Measurements from ENCODE around the gene GATB. TPM values are rescaled to one million over a fixed set of nuclear protein-coding genes. Genes with fewer than 3 reads are reported as not detected.

GATB gene
- total and polyA plus RNA-seq, 2 experiments from 2014 or later, result 17.7 to 18.9 TPM

DNA sequence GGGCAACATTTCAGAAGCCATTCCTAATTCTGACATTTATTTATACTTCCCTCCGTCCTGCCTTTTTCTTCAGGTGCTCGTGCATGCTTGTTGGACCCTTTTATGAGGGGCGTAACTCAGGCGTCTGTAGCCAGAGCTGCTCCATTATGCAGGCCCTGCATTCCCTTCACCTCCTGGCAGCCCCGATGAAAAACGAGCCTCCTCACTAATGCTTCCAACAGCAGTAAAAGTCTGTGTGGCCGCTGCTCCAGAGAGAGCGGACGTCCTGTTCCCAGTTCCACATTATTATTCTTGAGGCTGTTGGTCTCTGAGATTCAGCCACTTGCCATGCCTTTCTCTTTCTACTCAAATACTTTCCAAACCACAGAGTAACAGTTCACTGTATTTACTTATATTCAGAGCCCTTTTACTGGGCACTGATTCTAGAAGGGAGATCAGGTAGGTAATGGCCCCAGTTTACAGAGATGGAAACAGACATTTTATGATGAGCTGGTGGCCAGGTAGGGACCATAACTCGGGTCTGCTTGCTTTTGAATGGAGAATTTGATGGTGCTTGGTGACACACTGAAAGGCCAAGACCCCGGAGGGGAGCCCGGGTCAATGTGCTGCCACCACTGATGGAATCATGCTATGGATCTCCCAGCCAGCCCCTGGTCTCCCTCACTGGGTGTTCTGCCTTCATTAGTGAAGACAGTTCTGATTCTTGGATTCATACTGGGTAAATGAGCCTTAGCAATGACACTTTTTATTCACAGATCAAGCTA, 101.0 kb downstream of the GATB start:
- H3K27me3 Mint-ChIP-seq (ENCODE audit: insufficient read depth, low read depth, poor library complexity), result peaks cover 2% of the 10 kb centered on the region
- H3K27ac Mint-ChIP-seq, result no peak overlapping the region; the same call in 1 of the 2 replicates
- Histone ChIP-seq H4K20me1 (replicated peaks; ENCODE audit: insufficient read depth) (no peaks in the 10 kb centered on the region), H3K4me1 (ENCODE audit: insufficient read depth) (no peaks in the 10 kb centered on the region), H3K4me2 (no peak overlapping the region), H3K27me3 (ENCODE audit: insufficient read depth) (no peaks in the 10 kb centered on the region), H3K36me3 (ENCODE audit: insufficient read depth) (peaks cover 21% of the 10 kb centered on the region), H3K79me2 (replicated peaks; ENCODE audit: insufficient read depth) (peaks cover 3% of the 10 kb centered on the region), H3K4me3 (no peak overlapping the region), H3K27ac (ENCODE audit: low read depth) (no peak overlapping the region), H2AFZ (no peak overlapping the region), H3K9me2 (ENCODE audit: insufficient read depth) (no peaks in the 10 kb centered on the region; the same call in 1 of the 2 replicates), H3F3A (replicated peaks; ENCODE audit: low read depth) (no peaks in the 10 kb centered on the region)
- TF ChIP-seq, protein P1, sequence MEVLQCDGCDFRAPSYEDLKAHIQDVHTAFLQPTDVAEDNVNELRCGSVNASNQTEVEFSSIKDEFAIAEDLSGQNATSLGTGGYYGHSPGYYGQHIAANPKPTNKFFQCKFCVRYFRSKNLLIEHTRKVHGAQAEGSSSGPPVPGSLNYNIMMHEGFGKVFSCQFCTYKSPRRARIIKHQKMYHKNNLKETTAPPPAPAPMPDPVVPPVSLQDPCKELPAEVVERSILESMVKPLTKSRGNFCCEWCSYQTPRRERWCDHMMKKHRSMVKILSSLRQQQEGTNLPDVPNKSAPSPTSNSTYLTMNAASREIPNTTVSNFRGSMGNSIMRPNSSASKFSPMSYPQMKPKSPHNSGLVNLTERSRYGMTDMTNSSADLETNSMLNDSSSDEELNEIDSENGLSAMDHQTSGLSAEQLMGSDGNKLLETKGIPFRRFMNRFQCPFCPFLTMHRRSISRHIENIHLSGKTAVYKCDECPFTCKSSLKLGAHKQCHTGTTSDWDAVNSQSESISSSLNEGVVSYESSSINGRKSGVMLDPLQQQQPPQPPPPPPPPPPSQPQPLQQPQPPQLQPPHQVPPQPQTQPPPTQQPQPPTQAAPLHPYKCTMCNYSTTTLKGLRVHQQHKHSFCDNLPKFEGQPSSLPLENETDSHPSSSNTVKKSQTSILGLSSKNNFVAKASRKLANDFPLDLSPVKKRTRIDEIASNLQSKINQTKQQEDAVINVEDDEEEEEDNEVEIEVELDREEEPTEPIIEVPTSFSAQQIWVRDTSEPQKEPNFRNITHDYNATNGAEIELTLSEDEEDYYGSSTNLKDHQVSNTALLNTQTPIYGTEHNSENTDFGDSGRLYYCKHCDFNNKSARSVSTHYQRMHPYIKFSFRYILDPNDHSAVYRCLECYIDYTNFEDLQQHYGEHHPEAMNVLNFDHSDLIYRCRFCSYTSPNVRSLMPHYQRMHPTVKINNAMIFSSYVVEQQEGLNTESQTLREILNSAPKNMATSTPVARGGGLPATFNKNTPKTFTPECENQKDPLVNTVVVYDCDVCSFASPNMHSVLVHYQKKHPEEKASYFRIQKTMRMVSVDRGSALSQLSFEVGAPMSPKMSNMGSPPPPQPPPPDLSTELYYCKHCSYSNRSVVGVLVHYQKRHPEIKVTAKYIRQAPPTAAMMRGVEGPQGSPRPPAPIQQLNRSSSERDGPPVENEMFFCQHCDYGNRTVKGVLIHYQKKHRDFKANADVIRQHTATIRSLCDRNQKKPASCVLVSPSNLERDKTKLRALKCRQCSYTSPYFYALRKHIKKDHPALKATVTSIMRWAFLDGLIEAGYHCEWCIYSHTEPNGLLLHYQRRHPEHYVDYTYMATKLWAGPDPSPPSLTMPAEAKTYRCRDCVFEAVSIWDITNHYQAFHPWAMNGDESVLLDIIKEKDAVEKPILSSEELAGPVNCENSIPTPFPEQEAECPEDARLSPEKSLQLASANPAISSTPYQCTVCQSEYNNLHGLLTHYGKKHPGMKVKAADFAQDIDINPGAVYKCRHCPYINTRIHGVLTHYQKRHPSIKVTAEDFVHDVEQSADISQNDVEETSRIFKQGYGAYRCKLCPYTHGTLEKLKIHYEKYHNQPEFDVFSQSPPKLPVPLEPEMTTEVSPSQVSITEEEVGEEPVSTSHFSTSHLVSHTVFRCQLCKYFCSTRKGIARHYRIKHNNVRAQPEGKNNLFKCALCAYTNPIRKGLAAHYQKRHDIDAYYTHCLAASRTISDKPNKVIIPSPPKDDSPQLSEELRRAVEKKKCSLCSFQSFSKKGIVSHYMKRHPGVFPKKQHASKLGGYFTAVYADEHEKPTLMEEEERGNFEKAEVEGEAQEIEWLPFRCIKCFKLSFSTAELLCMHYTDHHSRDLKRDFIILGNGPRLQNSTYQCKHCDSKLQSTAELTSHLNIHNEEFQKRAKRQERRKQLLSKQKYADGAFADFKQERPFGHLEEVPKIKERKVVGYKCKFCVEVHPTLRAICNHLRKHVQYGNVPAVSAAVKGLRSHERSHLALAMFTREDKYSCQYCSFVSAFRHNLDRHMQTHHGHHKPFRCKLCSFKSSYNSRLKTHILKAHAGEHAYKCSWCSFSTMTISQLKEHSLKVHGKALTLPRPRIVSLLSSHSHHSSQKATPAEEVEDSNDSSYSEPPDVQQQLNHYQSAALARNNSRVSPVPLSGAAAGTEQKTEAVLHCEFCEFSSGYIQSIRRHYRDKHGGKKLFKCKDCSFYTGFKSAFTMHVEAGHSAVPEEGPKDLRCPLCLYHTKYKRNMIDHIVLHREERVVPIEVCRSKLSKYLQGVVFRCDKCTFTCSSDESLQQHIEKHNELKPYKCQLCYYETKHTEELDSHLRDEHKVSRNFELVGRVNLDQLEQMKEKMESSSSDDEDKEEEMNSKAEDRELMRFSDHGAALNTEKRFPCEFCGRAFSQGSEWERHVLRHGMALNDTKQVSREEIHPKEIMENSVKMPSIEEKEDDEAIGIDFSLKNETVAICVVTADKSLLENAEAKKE (CRISPR knock-in tag; IDR thresholded peaks at IDR 0.05), result no peak
- TF ChIP-seq NANOG (IDR thresholded peaks at IDR 0.05; ENCODE audit: borderline replicate concordance) (no peak), EZH2 (IDR thresholded peaks at IDR 0.05; ENCODE audit: low read depth, unreplicated experiment) (no peak), STAT1 (IDR thresholded peaks at IDR 0.05; ENCODE audit: unreplicated experiment) (no peak), EZH2phosphoT487 (IDR thresholded peaks at IDR 0.05; ENCODE audit: unreplicated experiment) (no peak), POLR2AphosphoS5 (IDR thresholded peaks at IDR 0.05; ENCODE audit: low read depth) (no peak), JUNB (IDR thresholded peaks at IDR 0.05; ENCODE audit: unreplicated experiment) (no peak), CREB1 (CRISPR knock-in tag; IDR thresholded peaks at IDR 0.05; ENCODE audit: low read depth) (no peak), ZNF331 (CRISPR knock-in tag; IDR thresholded peaks at IDR 0.05; ENCODE audit: low read depth) (no peak), ZNF114 (CRISPR knock-in tag; IDR thresholded peaks at IDR 0.05) (no peak)
- TF ChIP-seq, protein P2, sequence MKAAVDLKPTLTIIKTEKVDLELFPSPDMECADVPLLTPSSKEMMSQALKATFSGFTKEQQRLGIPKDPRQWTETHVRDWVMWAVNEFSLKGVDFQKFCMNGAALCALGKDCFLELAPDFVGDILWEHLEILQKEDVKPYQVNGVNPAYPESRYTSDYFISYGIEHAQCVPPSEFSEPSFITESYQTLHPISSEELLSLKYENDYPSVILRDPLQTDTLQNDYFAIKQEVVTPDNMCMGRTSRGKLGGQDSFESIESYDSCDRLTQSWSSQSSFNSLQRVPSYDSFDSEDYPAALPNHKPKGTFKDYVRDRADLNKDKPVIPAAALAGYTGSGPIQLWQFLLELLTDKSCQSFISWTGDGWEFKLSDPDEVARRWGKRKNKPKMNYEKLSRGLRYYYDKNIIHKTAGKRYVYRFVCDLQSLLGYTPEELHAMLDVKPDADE (IDR thresholded peaks at IDR 0.05), result no peak
- TF ChIP-seq, protein P3, sequence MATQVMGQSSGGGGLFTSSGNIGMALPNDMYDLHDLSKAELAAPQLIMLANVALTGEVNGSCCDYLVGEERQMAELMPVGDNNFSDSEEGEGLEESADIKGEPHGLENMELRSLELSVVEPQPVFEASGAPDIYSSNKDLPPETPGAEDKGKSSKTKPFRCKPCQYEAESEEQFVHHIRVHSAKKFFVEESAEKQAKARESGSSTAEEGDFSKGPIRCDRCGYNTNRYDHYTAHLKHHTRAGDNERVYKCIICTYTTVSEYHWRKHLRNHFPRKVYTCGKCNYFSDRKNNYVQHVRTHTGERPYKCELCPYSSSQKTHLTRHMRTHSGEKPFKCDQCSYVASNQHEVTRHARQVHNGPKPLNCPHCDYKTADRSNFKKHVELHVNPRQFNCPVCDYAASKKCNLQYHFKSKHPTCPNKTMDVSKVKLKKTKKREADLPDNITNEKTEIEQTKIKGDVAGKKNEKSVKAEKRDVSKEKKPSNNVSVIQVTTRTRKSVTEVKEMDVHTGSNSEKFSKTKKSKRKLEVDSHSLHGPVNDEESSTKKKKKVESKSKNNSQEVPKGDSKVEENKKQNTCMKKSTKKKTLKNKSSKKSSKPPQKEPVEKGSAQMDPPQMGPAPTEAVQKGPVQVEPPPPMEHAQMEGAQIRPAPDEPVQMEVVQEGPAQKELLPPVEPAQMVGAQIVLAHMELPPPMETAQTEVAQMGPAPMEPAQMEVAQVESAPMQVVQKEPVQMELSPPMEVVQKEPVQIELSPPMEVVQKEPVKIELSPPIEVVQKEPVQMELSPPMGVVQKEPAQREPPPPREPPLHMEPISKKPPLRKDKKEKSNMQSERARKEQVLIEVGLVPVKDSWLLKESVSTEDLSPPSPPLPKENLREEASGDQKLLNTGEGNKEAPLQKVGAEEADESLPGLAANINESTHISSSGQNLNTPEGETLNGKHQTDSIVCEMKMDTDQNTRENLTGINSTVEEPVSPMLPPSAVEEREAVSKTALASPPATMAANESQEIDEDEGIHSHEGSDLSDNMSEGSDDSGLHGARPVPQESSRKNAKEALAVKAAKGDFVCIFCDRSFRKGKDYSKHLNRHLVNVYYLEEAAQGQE (IDR thresholded peaks at IDR 0.05; ENCODE audit: unreplicated experiment), result no peak
- TF ChIP-seq, protein P4, sequence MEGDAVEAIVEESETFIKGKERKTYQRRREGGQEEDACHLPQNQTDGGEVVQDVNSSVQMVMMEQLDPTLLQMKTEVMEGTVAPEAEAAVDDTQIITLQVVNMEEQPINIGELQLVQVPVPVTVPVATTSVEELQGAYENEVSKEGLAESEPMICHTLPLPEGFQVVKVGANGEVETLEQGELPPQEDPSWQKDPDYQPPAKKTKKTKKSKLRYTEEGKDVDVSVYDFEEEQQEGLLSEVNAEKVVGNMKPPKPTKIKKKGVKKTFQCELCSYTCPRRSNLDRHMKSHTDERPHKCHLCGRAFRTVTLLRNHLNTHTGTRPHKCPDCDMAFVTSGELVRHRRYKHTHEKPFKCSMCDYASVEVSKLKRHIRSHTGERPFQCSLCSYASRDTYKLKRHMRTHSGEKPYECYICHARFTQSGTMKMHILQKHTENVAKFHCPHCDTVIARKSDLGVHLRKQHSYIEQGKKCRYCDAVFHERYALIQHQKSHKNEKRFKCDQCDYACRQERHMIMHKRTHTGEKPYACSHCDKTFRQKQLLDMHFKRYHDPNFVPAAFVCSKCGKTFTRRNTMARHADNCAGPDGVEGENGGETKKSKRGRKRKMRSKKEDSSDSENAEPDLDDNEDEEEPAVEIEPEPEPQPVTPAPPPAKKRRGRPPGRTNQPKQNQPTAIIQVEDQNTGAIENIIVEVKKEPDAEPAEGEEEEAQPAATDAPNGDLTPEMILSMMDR (conservative IDR thresholded peaks at IDR 0.05; ENCODE audit: low read depth in 2 of 2), result no peak
- H3K4me1 Mint-ChIP-seq, result no peaks in the 10 kb centered on the region
- DNase-seq (ENCODE audit: low spot score) (no peak), ATAC-seq (no peak)
- H3K9me3 Mint-ChIP-seq, result no peaks in the 10 kb centered on the region
- H3K36me3 Mint-ChIP-seq (ENCODE audit: low read depth), result peaks cover 31% of the 10 kb centered on the region
- no peak overlapping the region for H3K4me3 Mint-ChIP-seq
